Neural progenitor cell (in vitro differentiated cells): ENCODE measurements around the gene NCK1. TPM values are rescaled to one million over a fixed set of nuclear protein-coding genes. Genes with fewer than 3 reads are reported as not detected.

ENCODE experiments used
- DNase-seq: peaks from one replicate; pipeline ENCODE4 v3.0.0-alpha.2; 2016; ENCODE audit warnings: low spot score
- H2AFZ ChIP-seq: fragments of 200-600 bp; sonication (generic); replicated peaks from 2 replicates; pipeline ENCODE4 v1.6.1; 2016; ENCODE audit warnings: antibody characterized with exemption
- H3F3A ChIP-seq: fragments of 200-600 bp; sonication (generic); 2 replicates; pipeline ENCODE4 v1.6.1; 2016; ENCODE audit warnings: antibody characterized with exemption, low read depth
- H3K27ac ChIP-seq: fragments of 200-600 bp; sonication (generic); 2 replicates; pipeline ENCODE4 v1.5.1; 2016; ENCODE audit warnings: mild to moderate bottlenecking
- H3K27me3 ChIP-seq: fragments of 200-600 bp; sonication (generic); 2 replicates; pipeline ENCODE4 v1.6.1; 2016; ENCODE audit warnings: mild to moderate bottlenecking, moderate library complexity
- H3K36me3 ChIP-seq: fragments of 200-600 bp; sonication (generic); 2 replicates; pipeline ENCODE4 v1.5.1; 2016
- H3K4me1 ChIP-seq: fragments of 200-600 bp; sonication (generic); 2 replicates; pipeline ENCODE4 v1.6.1; 2016; ENCODE audit warnings: mixed run types
- H3K4me2 ChIP-seq: fragments of 200-600 bp; sonication (generic); 2 replicates; pipeline ENCODE4 v1.6.1; 2016
- H3K4me3 ChIP-seq: fragments of 200-600 bp; sonication (generic); 2 replicates; pipeline ENCODE4 v1.5.1; 2016
- H3K79me2 ChIP-seq: fragments of 200-600 bp; sonication (generic); 2 replicates; pipeline ENCODE4 v1.6.1; 2016; ENCODE audit warnings: low read depth
- H3K9ac ChIP-seq: fragments of 200-600 bp; sonication (generic); 2 replicates; pipeline ENCODE4 v1.6.1; 2016
- H3K9me3 ChIP-seq: fragments of 200-600 bp; sonication (generic); 2 replicates; pipeline ENCODE4 v1.5.1; 2016; ENCODE audit warnings: low read depth
- H4K20me1 ChIP-seq: fragments of 200-600 bp; sonication (generic); 2 replicates; pipeline ENCODE4 v1.6.1; 2016; ENCODE audit warnings: low read depth
- H3K27ac Mint-ChIP-seq: 3 replicates; pipeline ENCODE4 v1.8.0; 2021; ENCODE audit warnings: mixed read lengths
- H3K27me3 Mint-ChIP-seq: 2 replicates; pipeline ENCODE4 v1.8.0; 2022; ENCODE audit warnings: low read depth, mild to moderate bottlenecking, inconsistent platforms, moderate library complexity, mixed read lengths; ENCODE audit not compliant: insufficient read depth
- H3K36me3 Mint-ChIP-seq: 3 replicates; pipeline ENCODE4 v1.8.0; 2021; ENCODE audit warnings: mixed read lengths
- H3K4me1 Mint-ChIP-seq: 3 replicates; pipeline ENCODE4 v1.8.0; 2021; ENCODE audit warnings: mixed read lengths
- H3K4me3 Mint-ChIP-seq: 3 replicates; pipeline ENCODE4 v1.8.0; 2021; ENCODE audit warnings: mild to moderate bottlenecking, moderate library complexity, mixed read lengths
- H3K9me3 Mint-ChIP-seq: 3 replicates; pipeline ENCODE4 v1.8.0; 2020; ENCODE audit warnings: mixed read lengths
- CTCF ChIP-seq: fragments of 200-600 bp; sonication (generic); IDR thresholded peaks from 2 replicates; pipeline ENCODE4 v1.5.1; 2017; ENCODE audit warnings: antibody characterized with exemption, mild to moderate bottlenecking
- EZH2 ChIP-seq: fragments of 200-600 bp; sonication (generic); IDR thresholded peaks from 2 replicates; pipeline ENCODE4 v1.6.1; 2017; ENCODE audit warnings: antibody characterized with exemption, mild to moderate bottlenecking, moderate library complexity
- EZH2phosphoT487 ChIP-seq: fragments of 200-600 bp; sonication (generic); IDR thresholded peaks from 2 replicates; pipeline ENCODE4 v1.6.1; 2017; ENCODE audit warnings: antibody characterized with exemption
- total RNA-seq: library from RNA; depleted of rRNA; stranded (reverse); fragments of >200 nt; gene quantifications from 2 replicates; pipeline ENCODE4 v1.2.3, GENCODE V29; 2015; ENCODE audit warnings: low replicate concordance

NCK1 gene
- total RNA-seq, 1 donor from 2014 or later: 46.5 TPM

- Histone ChIP-seq H3K4me3 (no peak overlapping the region), H3K27me3 (no peaks in the 10 kb centered on the region), H3F3A (no peaks in the 10 kb centered on the region), H4K20me1 (peaks cover 14% of the 10 kb centered on the region), H3K79me2 (peaks cover 59% of the 10 kb centered on the region), H3K4me1 (peaks cover 11% of the 10 kb centered on the region), H2AFZ (no peak overlapping the region), H3K9ac (no peak overlapping the region), H3K4me2 (no peak overlapping the region), H3K36me3 (no peaks in the 10 kb centered on the region), H3K9me3 (no peaks in the 10 kb centered on the region), H3K27ac (no peak overlapping the region)
- TF ChIP-seq CTCF: no peak
- no peak for TF ChIP-seq EZH2
- no peak for TF ChIP-seq EZH2phosphoT487
- Mint-ChIP-seq H3K27ac (no peak overlapping the region), H3K4me1 (no peaks in the 10 kb centered on the region), H3K4me3 (no peak overlapping the region), H3K9me3 (peaks cover 26% of the 10 kb centered on the region), H3K27me3 (no peaks in the 10 kb centered on the region), H3K36me3 (peaks cover 40% of the 10 kb centered on the region)
- no peak for DNase-seq
Observed at GRCh38 chr3:136939489-136939888, 77.5 kb downstream of the NCK1 start.

GRCh38 chr3:136942803-136943202, 80.8 kb downstream of the NCK1 start:
- H3K36me3 Mint-ChIP-seq: peaks cover 30% of the 10 kb centered on the region
- peaks cover 6% of the 10 kb centered on the region for H3K9me3 Mint-ChIP-seq
- H3K27me3 Mint-ChIP-seq: no peaks in the 10 kb centered on the region
- Histone ChIP-seq H2AFZ (no peak overlapping the region), H3F3A (no peaks in the 10 kb centered on the region), H3K4me3 (no peak overlapping the region), H3K27me3 (no peaks in the 10 kb centered on the region), H3K9ac (no peak overlapping the region), H3K36me3 (peaks cover 3% of the 10 kb centered on the region), H3K4me2 (no peak overlapping the region), H3K27ac (no peak overlapping the region), H3K9me3 (no peaks in the 10 kb centered on the region), H3K4me1 (peaks cover 11% of the 10 kb centered on the region), H3K79me2 (peaks cover 42% of the 10 kb centered on the region), H4K20me1 (peaks cover 14% of the 10 kb centered on the region)
- no peak for TF ChIP-seq CTCF
- no peak for TF ChIP-seq EZH2phosphoT487
- TF ChIP-seq EZH2: no peak
- no peak overlapping the region for H3K27ac Mint-ChIP-seq
- H3K4me1 Mint-ChIP-seq: no peaks in the 10 kb centered on the region
- no peak overlapping the region for H3K4me3 Mint-ChIP-seq
- DNase-seq: no peak

GRCh38 chr3:136943436-136943835, 81.4 kb downstream of the NCK1 start:
- no peaks in the 10 kb centered on the region for H3K27me3 Mint-ChIP-seq
- H3K27ac Mint-ChIP-seq: no peak overlapping the region

More at GRCh38 chr3:136943436-136943835, 81.4 kb downstream of the NCK1 start:
- peaks cover 3% of the 10 kb centered on the region for H3K36me3 ChIP-seq
- Mint-ChIP-seq H3K4me1 (no peaks in the 10 kb centered on the region), H3K9me3 (peaks cover under 1% of the 10 kb centered on the region), H3K36me3 (peaks cover 27% of the 10 kb centered on the region), H3K4me3 (no peak overlapping the region)
- no peak overlapping the region for H3K9ac ChIP-seq
- no peak for TF ChIP-seq CTCF
- no peak for TF ChIP-seq EZH2phosphoT487
- no peak for TF ChIP-seq EZH2
- H3K79me2 ChIP-seq: peaks cover 36% of the 10 kb centered on the region
- DNase-seq: no peak
- no peak overlapping the region for H2AFZ ChIP-seq
- peaks cover 11% of the 10 kb centered on the region for H3K4me1 ChIP-seq
- H3K4me2 ChIP-seq: no peak overlapping the region
- H4K20me1 ChIP-seq: peaks cover 14% of the 10 kb centered on the region
- no peaks in the 10 kb centered on the region for H3K9me3 ChIP-seq
- no peaks in the 10 kb centered on the region for H3F3A ChIP-seq
- H3K27me3 ChIP-seq: no peaks in the 10 kb centered on the region
- no peak overlapping the region for H3K4me3 ChIP-seq
- H3K27ac ChIP-seq: no peak overlapping the region
